Stromal cell of bone marrow (primary cell): Measurements from ENCODE around the gene SLC16A2.
A peak's percentile ranks its signal among the peaks of the same experiment; 100 is the strongest.
"Not testable (repeated sequence)": the region's sequence is repeated elsewhere in the genome, so short reads cannot be mapped to it uniquely, and the experiment has no call there.

ENCODE experiments used
- DNase-seq: peaks from one replicate; pipeline ENCODE4 v3.0.0-alpha.2; 2012; ENCODE audit warnings: low read depth

SLC16A2 gene

GRCh38 chrX:74446876-74447275 is 25.6 kb downstream of the SLC16A2 start:
- no peak for DNase-seq

- DNase-seq, result no peak
Measured at GRCh38 chrX:74448669-74449068, 27.4 kb downstream of the SLC16A2 start.

- DNase-seq, result no peak
Measured at GRCh38 chrX:74449322-74449936, 28.1 kb downstream of the SLC16A2 start.

- peak; percentile 9 for DNase-seq
Measured at GRCh38 chrX:74449937-74450330, 28.6 kb downstream of the SLC16A2 start.

- DNase-seq, result peak; percentile 83
Measured at GRCh38 chrX:74450803-74451449, 29.6 kb downstream of the SLC16A2 start.

GRCh38 chrX:74451450-74452198 is 30.3 kb downstream of the SLC16A2 start:
- no peak for DNase-seq

GRCh38 chrX:74452199-74452481 is 30.8 kb downstream of the SLC16A2 start:
- no peak for DNase-seq

GRCh38 chrX:74453178-74453577 is 31.9 kb downstream of the SLC16A2 start:
- no peak for DNase-seq

GRCh38 chrX:74454233-74454632 is 32.9 kb downstream of the SLC16A2 start:
- DNase-seq, result not testable (repeated sequence)

GRCh38 chrX:74458736-74459135 is 37.4 kb downstream of the SLC16A2 start:
- peak; percentile 38 for DNase-seq

- DNase-seq, result no peak
Measured at GRCh38 chrX:74461384-74461783, 40.1 kb downstream of the SLC16A2 start.

GRCh38 chrX:74464722-74465121 is 43.4 kb downstream of the SLC16A2 start:
- no peak for DNase-seq

GRCh38 chrX:74465424-74465823 is 44.1 kb downstream of the SLC16A2 start:
- DNase-seq, result peak; percentile 3

- no peak for DNase-seq
Measured at GRCh38 chrX:74467656-74468055, 46.4 kb downstream of the SLC16A2 start.

GRCh38 chrX:74473116-74473515 is 51.8 kb downstream of the SLC16A2 start:
- DNase-seq, result not testable (repeated sequence)

GRCh38 chrX:74490247-74490646 is 69.0 kb downstream of the SLC16A2 start:
- no peak for DNase-seq

- DNase-seq, result no peak
Measured at GRCh38 chrX:74492720-74493201, 71.5 kb downstream of the SLC16A2 start.

- DNase-seq, result no peak
Measured at GRCh38 chrX:74493806-74494205, 72.5 kb downstream of the SLC16A2 start.

GRCh38 chrX:74498924-74499323 is 77.6 kb downstream of the SLC16A2 start:
- DNase-seq, result no peak

- no peak for DNase-seq
Measured at GRCh38 chrX:74500067-74500466, 78.8 kb downstream of the SLC16A2 start.

GRCh38 chrX:74500555-74500954 is 79.3 kb downstream of the SLC16A2 start:
- no peak for DNase-seq

- DNase-seq, result no peak
Measured at GRCh38 chrX:74505437-74505836, 84.1 kb downstream of the SLC16A2 start.
